Measurements from ENCODE around the gene NDUFV1.
A peak's percentile ranks its signal among the peaks of the same experiment; 100 is the strongest.
"Not testable (repeated sequence)": the region's sequence is repeated elsewhere in the genome, so short reads cannot be mapped to it uniquely, and the experiment has no call there.

The NDUFV1 gene

DNA sequence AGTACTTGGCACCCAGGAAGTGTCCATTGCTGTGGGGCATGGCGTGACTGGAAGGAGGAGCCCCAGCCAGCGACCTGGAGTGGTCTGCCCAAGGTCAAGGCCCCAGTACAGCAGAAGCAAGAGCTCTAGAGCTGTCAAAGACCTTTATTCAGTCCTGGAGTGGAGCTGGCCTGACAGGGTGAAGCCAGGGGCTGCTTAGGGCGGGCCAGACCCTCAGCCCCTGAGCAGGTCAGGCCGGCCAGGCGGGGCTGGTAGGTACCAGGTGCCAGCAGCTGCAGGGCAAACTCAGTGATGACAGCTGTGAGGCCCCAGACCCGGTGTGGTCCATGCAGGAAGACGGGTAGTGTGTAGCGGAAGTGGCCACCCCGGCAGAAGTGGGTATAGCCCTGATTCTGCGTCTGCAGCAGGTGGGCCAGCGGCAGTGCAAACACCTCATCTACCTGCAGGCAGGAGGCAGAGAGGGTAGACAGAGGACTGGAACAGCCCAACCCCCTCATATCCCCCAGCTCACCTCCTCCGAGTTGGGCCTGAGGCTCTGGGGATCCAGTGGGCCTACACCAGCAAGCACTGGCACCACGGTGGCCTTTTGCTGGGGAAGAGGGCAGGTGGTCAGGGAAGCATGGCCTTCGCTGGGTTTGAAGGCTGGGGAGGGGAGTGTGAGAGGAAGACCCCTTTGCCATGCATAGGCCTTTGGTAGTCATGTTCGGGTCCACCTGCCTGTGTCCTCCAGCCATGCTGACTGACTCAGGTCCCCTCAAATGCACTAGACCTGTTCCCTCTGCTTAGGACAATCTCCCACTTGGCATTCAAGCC is 21.3 kb downstream of the NDUFV1 start:
- DNase-seq (ENCODE audit: low spot score): no peak

DNA sequence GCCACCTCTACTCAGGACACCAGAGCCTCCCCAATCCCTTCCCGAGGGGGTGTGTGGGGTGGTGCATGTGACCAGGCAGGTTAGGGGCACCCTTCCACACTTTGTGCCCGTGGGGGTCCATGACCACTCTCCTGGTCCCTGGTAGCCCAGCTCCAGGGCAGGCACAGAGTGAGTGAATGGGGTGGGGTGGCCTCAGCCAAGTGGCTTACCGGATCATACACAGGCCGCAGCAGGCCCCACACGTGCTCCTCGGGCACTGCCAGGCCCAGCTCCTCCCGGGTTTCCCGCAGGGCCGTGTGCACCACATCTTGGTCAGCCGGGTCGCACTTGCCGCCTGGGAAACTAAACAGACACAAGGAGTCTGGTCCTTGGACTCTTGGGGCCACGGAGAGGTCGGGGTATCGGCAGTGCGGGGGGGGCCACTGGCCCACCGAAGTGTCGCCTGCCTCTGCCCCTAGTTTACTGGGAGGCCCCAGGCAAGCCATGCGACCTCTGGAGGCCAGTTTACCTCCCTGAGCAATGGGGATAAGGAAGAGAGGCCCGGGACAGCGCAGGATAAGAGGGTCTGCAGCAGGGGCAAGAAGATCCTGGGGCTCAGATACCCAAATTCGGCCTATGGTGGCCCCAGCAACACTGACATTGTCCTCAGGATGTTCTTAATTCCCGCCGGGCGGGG is 22.1 kb downstream of the NDUFV1 start:
- no peak for DNase-seq (ENCODE audit: low spot score)

- DNase-seq (ENCODE audit: low spot score): peak; percentile 87
These were observed 22.9 kb downstream of the NDUFV1 start, which contains the start of gene NUDT8 for GRCh38 chr11:67629386-67630227. TSS of gene NUDT8 (minus strand) at chr11:67629937. CDS start at chr11:67629911, 26 bp downstream.

GRCh38 chr11:67630228-67630942 is 23.6 kb downstream of the NDUFV1 start:
- peak; percentile 98 for DNase-seq (ENCODE audit: low spot score)

GRCh38 chr11:67630943-67631331 is 24.2 kb downstream of the NDUFV1 start:
- DNase-seq (ENCODE audit: low spot score): no peak

DNA sequence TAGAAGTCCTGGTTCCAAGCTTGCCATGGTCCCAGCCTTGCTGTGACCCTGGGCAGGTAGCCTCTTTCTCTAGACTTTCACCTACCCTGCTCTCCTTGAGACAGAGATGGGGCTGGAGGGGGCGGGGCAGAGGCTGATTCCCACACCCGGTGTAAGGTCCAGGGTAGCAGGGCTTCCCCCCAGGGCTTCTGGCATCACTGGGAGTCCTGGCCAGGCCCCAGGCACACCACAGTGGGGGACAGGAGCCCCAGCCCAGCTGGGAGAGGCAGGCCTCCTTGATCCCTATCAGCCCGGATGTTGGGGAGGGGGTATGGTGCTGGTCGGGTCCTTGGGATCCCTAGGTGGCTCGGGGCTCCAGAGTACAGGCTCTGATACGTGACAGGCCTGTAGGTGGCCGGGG is 24.7 kb downstream of the NDUFV1 start:
- no peak for DNase-seq (ENCODE audit: low spot score)

GRCh38 chr11:67631853-67632174 is 25.1 kb downstream of the NDUFV1 start:
- no peak for DNase-seq (ENCODE audit: low spot score)

DNA sequence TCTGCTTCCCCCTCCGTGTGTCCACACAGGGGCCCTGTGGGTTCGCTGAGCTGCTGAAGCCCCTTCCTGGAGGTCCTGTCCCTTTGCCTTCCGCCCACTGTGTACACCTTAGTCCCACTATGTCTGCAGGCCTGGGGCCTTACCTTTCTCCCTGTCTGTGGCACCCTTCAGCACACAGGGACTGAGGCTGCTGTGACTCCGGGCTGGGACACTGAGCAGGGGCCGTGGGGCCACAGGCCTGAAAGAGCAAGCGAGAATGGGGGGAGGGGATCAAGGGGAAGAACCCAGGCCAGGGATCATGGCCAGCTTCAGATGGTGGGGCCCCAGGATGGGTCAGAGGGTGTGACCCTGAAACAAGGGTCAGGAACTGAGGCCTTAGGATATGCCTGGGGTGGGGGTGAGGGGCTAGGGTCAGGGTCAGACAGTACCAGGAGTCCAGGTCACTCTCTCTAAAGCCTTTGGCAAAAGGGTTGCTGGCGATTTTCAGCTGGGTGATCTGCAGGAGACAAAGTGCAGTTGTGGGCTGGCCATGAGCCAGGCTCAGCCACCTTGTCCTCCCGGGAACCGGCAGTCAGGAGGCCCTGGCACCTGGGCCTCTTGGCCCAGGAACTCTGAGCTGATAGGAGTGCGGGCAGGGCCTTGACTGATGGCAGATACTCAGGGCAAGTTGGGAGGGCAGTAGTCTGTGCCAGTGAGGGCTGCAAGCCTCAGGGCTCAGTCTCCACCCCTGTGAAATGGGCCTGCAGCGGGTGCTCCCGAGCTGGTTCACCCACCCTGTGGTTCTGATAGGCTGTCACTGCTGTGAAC is 25.6 kb downstream of the NDUFV1 start:
- DNase-seq (ENCODE audit: low spot score): no peak

- DNase-seq (ENCODE audit: low spot score): no peak
These were observed 26.4 kb downstream of the NDUFV1 start for GRCh38 chr11:67632982-67633755.

DNA sequence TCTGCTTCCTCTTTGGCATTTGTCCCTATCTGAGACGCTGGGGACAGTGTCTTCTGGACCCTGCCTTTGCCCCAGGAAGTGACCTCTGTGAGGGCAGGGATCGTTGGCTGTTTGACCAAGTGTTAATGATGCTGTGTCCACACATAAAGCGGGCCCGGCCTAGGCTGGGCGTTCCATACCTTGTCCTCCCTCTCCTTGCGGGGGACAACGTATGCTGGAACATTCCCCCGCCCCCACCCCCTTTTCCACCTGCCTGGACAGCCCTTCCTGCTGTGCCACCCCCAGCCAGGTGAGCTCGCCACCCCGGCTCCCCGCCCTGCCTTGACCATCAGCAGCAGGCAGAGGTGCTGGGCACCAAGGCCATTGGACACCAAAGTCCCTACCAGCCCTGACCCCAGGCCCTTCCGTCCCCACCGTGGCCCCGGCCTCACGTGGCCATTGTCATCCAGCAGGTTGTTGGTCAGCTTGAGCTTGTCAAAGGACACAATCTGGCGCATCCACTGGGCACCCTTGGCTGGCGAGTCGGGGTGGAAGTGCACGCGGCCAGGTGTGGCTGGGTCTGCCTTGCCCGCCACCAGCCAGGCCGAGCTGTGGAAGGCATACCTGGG is 27.1 kb downstream of the NDUFV1 start:
- DNase-seq (ENCODE audit: low spot score): no peak

GRCh38 chr11:67634366-67635230 is 27.9 kb downstream of the NDUFV1 start:
- no peak for DNase-seq (ENCODE audit: low spot score)

GRCh38 chr11:67635231-67635521 is 28.4 kb downstream of the NDUFV1 start:
- DNase-seq (ENCODE audit: low spot score): no peak

- no peak for DNase-seq (ENCODE audit: low spot score)
These were observed 30.2 kb downstream of the NDUFV1 start for GRCh38 chr11:67636962-67637361.

GRCh38 chr11:67637441-67637840 is 30.7 kb downstream of the NDUFV1 start:
- DNase-seq (ENCODE audit: low spot score): not testable (repeated sequence)

DNA sequence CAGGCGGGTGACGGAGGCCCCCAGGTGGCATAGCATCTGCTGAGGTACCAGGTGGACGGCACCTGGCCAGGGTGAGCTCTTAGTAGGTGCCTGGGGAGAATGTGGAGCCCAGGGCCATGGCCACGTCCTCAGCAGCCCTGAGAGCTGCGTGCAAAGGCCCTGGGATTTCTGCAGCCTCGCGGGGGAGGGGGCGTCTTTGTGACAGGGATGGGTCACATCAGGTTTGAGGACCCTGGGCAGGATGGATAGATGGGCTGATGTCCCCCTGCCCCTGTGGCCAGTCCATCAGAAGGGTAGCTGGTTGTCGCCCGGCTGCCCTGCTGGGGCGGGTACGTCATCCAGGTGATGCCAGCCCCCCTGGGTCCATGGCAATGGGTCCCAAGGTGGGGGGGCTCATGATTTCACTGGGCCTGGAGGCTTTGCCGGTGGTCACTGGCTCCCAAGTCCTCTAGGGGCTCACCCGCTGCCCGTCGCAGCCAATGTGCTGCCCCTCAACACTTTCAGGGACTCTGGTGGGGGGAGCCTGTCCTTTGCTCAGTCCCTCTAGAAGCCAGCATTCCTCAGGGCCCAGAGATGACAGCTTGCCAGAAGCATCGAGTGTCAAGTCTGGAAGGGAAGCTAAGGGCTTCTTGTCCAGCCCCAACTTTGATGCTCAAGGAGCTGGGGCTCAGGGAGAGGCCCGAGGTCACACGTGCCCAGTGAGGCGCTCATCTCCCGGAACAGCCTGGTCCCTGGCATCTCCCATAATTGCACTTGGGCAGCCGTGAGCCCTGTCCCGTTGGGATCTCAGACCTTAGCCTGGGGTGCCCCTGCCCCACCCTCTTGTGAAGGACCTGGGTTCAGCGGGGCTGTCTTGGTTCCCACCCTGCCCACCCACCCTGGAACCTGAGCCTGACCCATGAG is 32.0 kb downstream of the NDUFV1 start:
- DNase-seq (ENCODE audit: low spot score): no peak

DNA sequence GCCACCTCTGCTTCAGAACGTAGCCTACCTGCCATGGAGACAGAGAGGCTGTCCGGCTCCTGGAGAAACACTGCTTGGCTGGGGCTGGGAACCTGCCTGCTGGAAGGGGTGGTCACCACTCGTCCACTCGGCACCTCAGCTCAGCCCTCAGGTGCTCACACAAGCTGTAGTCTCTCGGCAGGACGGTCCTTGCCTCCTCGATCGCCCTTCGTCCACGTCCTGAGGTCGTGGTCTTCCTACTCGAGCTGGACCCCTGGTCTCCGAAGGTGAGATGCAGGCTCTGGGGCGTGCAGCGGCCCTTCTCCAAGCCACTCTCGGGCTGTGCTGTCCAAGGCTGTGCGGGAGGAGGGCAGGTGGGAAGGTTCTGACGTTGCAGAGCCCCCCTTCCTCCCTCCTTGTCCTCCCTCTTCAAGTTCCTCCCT is 32.7 kb downstream of the NDUFV1 start, which contains the start of gene TBX10:
TSS of gene TBX10 (minus strand) at position 326 of the 422 bp plus-strand sequence. CDS start at position 35, 291 bp downstream.
- DNase-seq (ENCODE audit: low spot score): no peak

DNA sequence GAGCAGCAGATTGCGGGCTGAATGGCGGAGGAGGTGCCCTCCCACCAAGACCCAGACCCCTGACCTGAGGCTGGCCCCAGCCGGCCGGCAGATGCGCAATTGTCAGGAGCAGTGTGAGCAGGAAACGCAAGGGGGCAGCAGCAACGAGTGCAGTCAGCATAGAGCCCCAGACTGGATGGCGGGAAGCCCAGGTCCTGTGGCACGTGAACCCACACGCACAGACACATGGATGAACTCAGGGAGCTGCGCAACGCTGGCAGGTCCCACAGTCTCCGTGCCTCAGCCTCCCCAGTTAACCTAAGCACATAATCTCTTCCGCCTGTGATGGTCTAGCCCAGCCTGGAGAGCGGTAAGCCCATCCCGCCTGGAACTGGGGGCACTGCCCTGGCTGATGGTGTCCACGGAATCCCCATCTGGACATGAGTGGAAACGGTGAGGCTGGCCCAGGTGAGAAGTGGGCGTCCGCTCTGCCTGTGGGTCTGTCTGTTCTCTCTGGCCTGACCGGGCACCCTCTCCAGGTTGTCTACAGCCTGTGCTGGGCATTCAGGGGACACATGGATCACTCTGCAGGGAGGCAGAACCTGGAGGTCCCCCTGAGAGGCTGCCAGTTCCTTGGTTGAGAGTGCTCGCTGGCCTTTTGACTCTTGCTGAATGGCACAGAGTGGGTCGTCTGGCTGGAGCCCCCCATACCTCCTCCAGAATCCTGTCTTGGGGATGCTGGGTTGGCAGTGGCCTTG is 33.5 kb downstream of the NDUFV1 start:
- peak; percentile 53 for DNase-seq (ENCODE audit: low spot score)

Measured in CD4-positive, alpha-beta T cell treated with Interleukin-6 at 100 ng/mL for 8 hours (primary cell).